NCI-H226 (cell line): ENCODE data around the gene BCL6B.
A peak's percentile ranks its signal among the peaks of the same experiment; 100 is the strongest.

Experiments used
- DNase-seq: peaks from one replicate; pipeline ENCODE4 v3.0.0-alpha.2; 2015

The BCL6B gene

GRCh38 chr17:7010523-7010922 lies 12.3 kb upstream of the BCL6B start:
- no peak for DNase-seq

DNA sequence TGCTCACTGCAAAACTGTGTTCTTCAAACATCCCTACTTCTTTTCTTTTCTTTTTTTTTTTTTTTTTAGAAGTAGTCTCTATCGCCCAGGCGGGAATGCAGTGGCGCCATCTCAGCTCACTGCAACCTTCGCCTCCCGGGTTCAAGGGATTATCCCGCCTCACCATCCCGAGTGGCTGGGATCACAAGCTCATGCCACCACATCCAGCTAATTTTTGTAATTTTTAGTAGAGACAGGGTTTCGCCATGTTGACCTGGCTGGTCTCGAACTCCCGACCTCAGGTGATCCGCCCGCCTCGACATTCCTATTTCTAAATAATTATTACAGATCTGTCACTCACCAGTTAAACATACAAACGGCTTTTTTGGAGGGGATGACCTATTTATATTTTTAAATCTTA lies 11.4 kb upstream of the BCL6B start:
- DNase-seq: no peak

DNA sequence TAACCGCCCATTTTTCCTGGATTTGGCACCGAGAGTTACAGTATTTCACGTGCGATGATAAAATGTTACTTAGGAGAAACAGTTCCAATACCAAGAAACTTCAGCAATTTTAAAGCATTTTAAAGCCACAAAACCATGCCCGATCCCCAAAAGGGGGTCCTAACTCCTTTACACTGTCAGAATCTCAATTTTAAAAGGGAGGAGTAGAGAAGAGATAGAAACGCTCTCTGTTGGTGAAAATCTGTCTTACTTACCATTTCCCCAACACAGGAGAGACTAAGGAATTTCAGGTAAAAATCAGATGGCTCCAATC lies 11.0 kb upstream of the BCL6B start:
- DNase-seq: no peak

DNA sequence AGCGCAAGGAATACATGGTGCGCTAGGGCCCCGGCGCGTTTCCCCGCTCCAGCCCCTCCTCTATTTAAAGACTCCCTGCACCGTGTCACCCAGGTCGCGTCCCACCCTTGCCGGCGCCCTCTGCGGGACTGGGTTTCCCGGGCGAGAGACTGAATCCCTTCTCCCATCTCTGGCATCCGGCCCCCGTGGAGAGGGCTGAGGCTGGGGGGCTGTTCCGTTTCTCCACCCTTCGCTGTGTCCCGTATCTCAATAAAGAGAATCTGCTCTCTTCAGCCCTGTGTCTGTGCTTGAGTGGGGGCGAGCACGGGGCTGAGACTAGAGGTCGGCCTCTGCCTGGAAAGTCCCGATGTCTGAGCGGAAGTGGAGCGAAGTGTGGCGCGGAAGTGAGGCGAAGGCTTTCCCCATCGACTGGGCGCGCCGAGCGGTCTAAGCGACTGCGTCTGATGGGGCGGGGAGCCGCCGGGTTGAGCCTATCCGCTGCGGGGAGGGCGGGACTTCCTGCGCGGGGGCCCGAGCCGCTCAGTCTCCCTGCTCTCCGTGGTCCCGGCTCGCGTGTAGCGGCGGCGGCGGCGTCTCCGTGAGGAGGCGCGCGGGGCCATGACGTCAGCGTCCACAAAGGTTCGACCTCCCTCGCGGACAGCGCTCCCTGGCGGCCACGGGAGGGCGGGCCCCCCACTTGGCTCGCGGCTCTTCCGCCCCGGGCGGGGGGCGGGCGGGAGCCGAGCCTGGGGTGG lies 8.4 kb upstream of the BCL6B start:
- peak; percentile 97 for DNase-seq

- DNase-seq: no peak
These were observed 7.6 kb upstream of the BCL6B start for GRCh38 chr17:7014995-7015958.

GRCh38 chr17:7016418-7016817 lies 6.4 kb upstream of the BCL6B start:
- no peak for DNase-seq

GRCh38 chr17:7016886-7017826 lies 5.7 kb upstream of the BCL6B start:
- no peak for DNase-seq

GRCh38 chr17:7017827-7018200 lies 5.0 kb upstream of the BCL6B start:
- no peak for DNase-seq

DNA sequence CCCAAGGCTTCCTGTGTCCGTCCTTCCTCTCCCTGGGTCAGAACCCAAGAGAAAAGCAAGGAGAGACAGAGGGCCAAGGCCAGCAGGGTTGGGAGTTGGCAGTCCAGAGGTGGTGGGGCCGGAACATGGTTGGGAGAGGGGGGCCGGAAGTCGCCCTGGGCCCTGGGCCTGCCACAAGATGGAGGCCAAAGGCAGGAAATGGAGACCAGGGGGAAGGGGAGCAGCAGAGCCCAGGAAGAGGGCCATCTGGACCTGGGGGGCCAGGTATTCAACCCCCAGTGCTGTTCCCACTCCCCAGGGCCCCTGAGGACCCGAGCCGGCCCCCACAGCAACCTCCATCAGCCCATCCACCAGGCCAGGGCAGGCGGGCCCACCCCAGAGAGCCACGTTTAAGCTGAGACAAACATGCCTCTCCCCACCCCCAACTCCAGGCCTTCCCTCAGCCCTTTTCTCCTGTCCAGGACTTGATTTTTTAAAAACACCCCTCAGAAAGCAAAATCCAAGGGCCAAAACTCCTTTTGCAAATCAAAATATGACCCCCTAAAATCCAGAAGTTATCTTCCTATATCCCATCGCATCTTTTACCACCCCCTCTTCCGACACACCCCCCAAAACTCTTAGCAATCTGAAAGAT lies 4.4 kb upstream of the BCL6B start:
- DNase-seq: no peak

DNA sequence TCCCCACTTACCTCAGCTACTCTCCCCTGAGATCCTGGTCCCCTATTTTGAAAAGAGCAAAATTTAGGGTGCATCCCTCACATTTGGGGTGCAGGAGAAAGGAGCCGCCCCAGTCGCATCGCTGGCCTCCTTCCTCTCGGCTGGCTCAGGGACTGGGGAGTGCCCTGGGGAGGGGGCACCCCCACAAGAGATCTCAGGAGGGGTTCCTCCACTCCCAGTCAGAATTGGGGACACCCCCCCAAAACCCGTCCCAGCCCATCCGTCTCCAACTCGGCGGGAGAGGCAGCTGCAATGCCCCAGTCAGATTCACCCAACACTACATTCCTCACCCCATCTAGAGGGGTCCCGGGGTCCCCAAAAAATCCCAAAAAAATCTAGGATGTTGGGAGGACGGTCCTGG lies 3.5 kb upstream of the BCL6B start:
- DNase-seq: no peak

- no peak for DNase-seq
These were observed 2.9 kb upstream of the BCL6B start for GRCh38 chr17:7019839-7020519.

GRCh38 chr17:7020894-7021664 lies 1.8 kb upstream of the BCL6B start:
- DNase-seq: no peak

DNA sequence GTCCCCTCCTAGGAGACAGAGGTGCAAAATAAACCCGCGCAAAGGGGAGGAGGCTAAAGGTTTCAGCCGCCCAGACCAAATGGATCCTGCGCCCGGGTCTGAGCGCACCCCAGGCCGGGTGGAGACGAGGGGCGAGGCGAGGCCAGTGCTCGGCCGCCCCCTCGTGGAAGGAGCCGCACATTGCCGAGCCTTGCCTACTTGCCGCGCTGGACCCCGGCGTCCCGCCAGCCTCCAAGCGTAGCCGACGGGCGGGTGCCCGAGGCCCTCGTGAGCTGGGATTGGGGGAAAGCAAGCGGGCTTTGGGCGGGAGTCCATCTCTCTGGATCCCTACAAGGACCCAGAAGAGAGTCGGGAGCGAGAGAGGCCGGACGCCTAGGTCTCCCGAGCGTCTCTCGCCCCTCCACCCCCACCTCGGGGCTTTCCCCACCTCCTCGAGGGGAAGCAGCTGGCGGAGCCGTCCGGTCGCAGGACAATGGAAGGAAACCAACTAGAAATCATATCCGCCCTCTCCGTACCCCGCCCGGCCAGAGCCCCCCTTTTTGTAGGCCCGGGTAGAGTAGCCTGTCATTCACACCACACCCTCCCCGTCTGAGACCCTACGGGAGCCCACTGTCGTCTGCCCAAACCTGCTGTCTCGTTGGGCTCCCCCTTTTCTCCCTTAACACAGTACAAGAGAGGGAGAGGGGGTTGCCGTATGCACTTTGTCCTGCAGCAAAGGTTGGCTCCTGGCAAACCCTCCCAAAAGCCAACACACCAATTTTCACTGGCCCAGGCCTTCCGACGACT lies 664 bp upstream of the BCL6B start:
- DNase-seq: no peak

GRCh38 chr17:7023576-7024401 lies 939 bp downstream of the BCL6B start:
- peak; percentile 76 for DNase-seq

DNA sequence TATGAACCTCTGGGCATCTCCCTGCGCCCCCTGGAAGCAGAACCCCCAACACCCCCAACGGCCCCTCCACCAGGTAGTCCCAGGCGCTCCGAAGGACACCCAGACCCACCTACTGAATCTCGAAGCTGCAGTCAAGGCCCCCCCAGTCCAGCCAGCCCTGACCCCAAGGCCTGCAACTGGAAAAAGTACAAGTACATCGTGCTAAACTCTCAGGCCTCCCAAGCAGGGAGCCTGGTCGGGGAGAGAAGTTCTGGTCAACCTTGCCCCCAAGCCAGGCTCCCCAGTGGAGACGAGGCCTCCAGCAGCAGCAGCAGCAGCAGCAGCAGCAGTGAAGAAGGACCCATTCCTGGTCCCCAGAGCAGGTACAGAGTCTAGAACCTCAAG lies 1.5 kb downstream of the BCL6B start:
- DNase-seq: no peak

DNA sequence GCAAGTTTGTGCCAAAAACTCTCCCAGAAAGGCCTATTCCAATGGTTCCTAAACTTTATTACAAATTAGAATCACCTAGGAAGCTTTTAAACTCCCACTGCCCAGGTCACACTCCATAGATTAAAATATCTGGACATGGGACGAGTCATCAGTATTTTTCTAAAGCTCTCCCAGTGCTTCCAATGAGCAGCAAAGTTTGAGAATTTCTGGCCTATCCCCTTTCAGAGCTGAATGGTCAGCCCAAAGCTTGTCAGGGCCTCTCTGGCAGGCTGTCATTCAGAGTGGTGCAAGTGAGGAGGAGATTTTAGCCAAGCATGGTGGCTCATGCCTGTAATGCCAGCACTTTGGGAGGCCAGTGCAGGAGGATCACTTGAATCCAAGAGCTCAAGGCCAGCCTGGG lies 2.4 kb downstream of the BCL6B start:
- DNase-seq: peak; percentile 44

GRCh38 chr17:7026471-7027115 lies 3.7 kb downstream of the BCL6B start:
- no peak for DNase-seq

DNA sequence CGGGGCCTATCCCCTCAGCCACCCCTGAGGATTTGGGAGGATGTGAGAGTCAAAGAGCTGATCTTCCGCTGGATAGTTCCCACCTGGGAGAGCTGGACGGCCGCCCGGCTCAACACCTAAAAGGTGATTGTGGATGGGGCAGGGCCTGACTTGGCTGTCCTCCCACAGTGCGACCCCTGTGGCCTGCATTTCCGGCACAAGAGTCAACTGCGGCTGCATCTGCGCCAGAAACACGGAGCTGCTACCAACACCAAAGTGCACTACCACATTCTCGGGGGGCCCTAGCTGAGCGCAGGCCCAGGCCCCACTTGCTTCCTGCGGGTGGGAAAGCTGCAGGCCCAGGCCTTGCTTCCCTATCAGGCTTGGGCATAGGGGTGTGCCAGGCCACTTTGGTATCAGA lies 4.5 kb downstream of the BCL6B start:
- DNase-seq: no peak

GRCh38 chr17:7029096-7029495 lies 6.2 kb downstream of the BCL6B start:
- DNase-seq: no peak
